D721Med (cell line): ENCODE results near the gene ACVR2B.

Source experiments
- DNase-seq: peaks from one replicate; pipeline ENCODE4 v3.0.0; 2011; ENCODE audit warnings: low spot score; ENCODE audit not compliant: insufficient read length
- FAIRE-seq: peaks from 2 replicates; lab custom pipeline; 2011; peaks lifted over from hg19 to GRCh38; lab: Jason Lieb, UNC
- TF ChIP-seq, protein P1 (sequence below): IDR thresholded peaks from 2 replicates; pipeline ENCODE4 v1.5.1; 2012; ENCODE audit warnings: mild to moderate bottlenecking, control low read depth; ENCODE audit not compliant: insufficient read depth; ENCODE audit errors: missing control alignments

ACVR2B gene

GRCh38 chr3:38522002-38522401 is 68.3 kb downstream of the ACVR2B start:
- TF ChIP-seq, protein P1, sequence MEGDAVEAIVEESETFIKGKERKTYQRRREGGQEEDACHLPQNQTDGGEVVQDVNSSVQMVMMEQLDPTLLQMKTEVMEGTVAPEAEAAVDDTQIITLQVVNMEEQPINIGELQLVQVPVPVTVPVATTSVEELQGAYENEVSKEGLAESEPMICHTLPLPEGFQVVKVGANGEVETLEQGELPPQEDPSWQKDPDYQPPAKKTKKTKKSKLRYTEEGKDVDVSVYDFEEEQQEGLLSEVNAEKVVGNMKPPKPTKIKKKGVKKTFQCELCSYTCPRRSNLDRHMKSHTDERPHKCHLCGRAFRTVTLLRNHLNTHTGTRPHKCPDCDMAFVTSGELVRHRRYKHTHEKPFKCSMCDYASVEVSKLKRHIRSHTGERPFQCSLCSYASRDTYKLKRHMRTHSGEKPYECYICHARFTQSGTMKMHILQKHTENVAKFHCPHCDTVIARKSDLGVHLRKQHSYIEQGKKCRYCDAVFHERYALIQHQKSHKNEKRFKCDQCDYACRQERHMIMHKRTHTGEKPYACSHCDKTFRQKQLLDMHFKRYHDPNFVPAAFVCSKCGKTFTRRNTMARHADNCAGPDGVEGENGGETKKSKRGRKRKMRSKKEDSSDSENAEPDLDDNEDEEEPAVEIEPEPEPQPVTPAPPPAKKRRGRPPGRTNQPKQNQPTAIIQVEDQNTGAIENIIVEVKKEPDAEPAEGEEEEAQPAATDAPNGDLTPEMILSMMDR = no peak
- DNase-seq (no peak), FAIRE-seq (no peak)

GRCh38 chr3:38524141-38524739 is 70.5 kb downstream of the ACVR2B start:
- DNase-seq (no peak), FAIRE-seq (no peak)
- TF ChIP-seq, protein P1 = no peak

GRCh38 chr3:38526792-38527191 is 73.1 kb downstream of the ACVR2B start:
- TF ChIP-seq, protein P1 = no peak
- DNase-seq (no peak), FAIRE-seq (no peak)

DNA sequence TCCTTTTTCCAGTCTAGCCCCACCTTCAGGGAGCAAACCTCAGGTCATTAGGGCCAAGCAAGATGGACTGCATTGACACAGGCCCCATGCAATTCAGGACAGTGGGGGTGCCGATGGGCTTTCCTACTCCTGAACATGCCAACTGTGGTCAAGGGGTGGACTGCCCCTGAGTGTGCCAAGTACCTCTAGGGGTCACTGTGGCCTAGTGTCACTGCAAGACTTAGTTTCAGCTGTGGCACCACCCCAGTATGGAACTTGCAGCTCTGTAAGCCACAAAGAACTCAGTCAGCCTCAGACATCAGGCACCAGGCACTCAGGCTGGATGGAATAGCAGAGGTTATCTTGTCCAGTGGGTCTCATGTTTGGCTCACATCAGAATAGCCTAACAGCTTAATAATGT is 74.8 kb downstream of the ACVR2B start:
- TF ChIP-seq, protein P1 = peak; percentile 13
- DNase-seq (no peak), FAIRE-seq (no peak)

DNA sequence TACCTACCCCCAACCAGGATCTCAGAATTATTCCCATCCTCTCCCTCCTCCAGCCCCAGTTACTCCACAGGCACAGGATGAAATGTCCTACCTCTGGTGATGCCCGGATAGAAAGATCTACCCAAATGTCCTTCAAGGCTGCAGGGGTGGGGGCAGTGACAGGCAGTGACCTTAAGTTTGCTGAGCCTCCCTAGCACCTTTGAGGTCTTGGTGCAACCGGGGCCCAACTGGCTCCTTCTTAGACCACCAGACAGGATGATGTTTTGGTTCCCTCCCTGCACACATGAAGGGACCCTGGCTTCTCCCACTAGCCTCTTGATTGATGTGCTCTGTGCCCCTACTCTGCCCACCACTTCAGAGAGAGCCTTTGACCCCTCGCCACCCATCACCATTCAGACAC is 78.8 kb downstream of the ACVR2B start:
- TF ChIP-seq, protein P1 = no peak
- DNase-seq = no peak
- FAIRE-seq = no peak

DNA sequence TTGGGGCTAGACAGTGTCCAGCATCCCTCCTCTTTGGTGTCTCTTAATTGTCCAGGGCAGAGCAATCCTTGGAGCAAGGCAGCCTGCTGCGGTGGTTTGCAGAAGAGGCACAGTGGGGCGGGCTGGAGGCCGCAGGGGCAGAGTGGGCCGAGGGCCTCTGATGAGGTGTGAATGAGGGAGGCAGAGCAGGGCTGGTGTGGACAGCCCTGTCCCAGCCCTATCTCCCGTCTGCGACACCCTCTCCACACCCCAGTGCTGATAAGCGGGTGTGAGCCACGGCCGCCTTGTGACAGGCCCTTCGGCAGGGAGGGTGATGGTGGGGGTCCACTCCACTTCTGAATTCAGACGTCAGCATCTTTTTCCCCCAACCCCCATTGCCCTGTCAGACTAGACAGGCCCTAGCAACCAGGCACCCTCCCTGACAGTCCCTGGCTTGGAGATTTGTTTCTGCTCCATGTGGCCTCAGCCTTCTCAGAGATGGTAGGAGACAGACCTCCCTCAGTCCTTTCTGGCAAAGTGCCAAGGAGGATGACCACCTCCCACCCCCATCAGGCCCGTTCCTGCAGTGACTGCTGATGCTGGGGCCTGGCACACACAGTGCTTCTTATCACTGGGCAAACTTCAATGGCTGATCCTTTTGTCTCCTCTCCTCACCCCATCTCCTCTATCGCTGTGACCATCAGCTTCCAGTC is 79.7 kb downstream of the ACVR2B start:
- FAIRE-seq (no peak), DNase-seq (no peak)
- TF ChIP-seq, protein P1 = no peak

GRCh38 chr3:38534180-38534579 is 80.5 kb downstream of the ACVR2B start:
- no peak for DNase-seq
- TF ChIP-seq, protein P1 = no peak
- no peak for FAIRE-seq
